GM23338 (cell line): ENCODE data around the gene COMMD10. TPM values are rescaled to one million over a fixed set of nuclear protein-coding genes. Genes with fewer than 3 reads are reported as not detected.

Source experiments
- ATAC-seq: fragments of 200-7000 bp; cut with Tn5 transposase; 3 replicates; pipeline ENCODE4 v1.9.1; 2020
- DNase-seq: peaks from one replicate; pipeline ENCODE4 v3.0.0-alpha.2; 2015; ENCODE audit warnings: low spot score
- H2AFZ ChIP-seq: fragments of 200-600 bp; sonication (generic); 2 replicates; pipeline ENCODE4 v1.8.0; 2016; ENCODE audit warnings: antibody characterized with exemption, mild to moderate bottlenecking, moderate library complexity
- H3F3A ChIP-seq: fragments of 200-600 bp; sonication (generic); replicated peaks from 2 replicates; pipeline ENCODE4 v1.8.0; 2017; ENCODE audit warnings: antibody characterized with exemption, mixed run types, low read depth
- H3K27ac ChIP-seq: fragments of 200-600 bp; sonication (generic); 2 replicates; pipeline ENCODE4 v1.6.1; 2016; ENCODE audit warnings: low read depth
- H3K27me3 ChIP-seq: fragments of 200-600 bp; sonication (generic); 2 replicates; pipeline ENCODE4 v1.8.0; 2016; ENCODE audit warnings: mild to moderate bottlenecking, mixed run types, moderate library complexity; ENCODE audit not compliant: insufficient read depth
- H3K36me3 ChIP-seq: fragments of 200-600 bp; sonication (generic); 2 replicates; pipeline ENCODE4 v1.8.0; 2016; ENCODE audit warnings: mild to moderate bottlenecking; ENCODE audit not compliant: insufficient read depth
- H3K4me1 ChIP-seq: fragments of 200-600 bp; sonication (generic); 2 replicates; pipeline ENCODE4 v1.8.0; 2016; ENCODE audit warnings: mild to moderate bottlenecking, moderate library complexity; ENCODE audit not compliant: insufficient read depth
- H3K4me2 ChIP-seq: fragments of 200-600 bp; sonication (generic); 2 replicates; pipeline ENCODE4 v1.7.1; 2017; ENCODE audit warnings: mixed run types
- H3K4me3 ChIP-seq: fragments of 200-600 bp; sonication (generic); 2 replicates; pipeline ENCODE4 v1.6.1; 2016; ENCODE audit warnings: mixed run types
- H3K79me2 ChIP-seq: fragments of 200-600 bp; sonication (generic); replicated peaks from 2 replicates; pipeline ENCODE4 v1.8.0; 2017; ENCODE audit warnings: mild to moderate bottlenecking; ENCODE audit not compliant: insufficient read depth
- H3K9me2 ChIP-seq: fragments of 200-600 bp; sonication (generic); 2 replicates; pipeline ENCODE4 v1.8.0; 2017; ENCODE audit not compliant: insufficient read depth
- H4K20me1 ChIP-seq: fragments of 200-600 bp; sonication (generic); replicated peaks from 2 replicates; pipeline ENCODE4 v1.8.0; 2017; ENCODE audit warnings: mild to moderate bottlenecking; ENCODE audit not compliant: insufficient read depth
- H3K27ac Mint-ChIP-seq: 2 replicates; pipeline ENCODE4 v1.8.0; 2020; ENCODE audit warnings: inconsistent platforms, mild to moderate bottlenecking, moderate library complexity, mixed read lengths
- H3K27me3 Mint-ChIP-seq: 3 replicates; pipeline ENCODE4 v1.8.0; 2022; ENCODE audit warnings: low read depth, mild to moderate bottlenecking, moderate library complexity, mixed read lengths, inconsistent platforms; ENCODE audit not compliant: insufficient read depth, poor library complexity
- H3K36me3 Mint-ChIP-seq: 3 replicates; pipeline ENCODE4 v1.8.0; 2021; ENCODE audit warnings: low read depth, mild to moderate bottlenecking, inconsistent platforms, moderate library complexity, mixed read lengths
- H3K4me1 Mint-ChIP-seq: 3 replicates; pipeline ENCODE4 v1.8.0; 2020; ENCODE audit warnings: mild to moderate bottlenecking, inconsistent platforms, mixed read lengths
- H3K4me3 Mint-ChIP-seq: 3 replicates; pipeline ENCODE4 v1.8.0; 2021; ENCODE audit warnings: moderate library complexity, mild to moderate bottlenecking, inconsistent platforms, mixed read lengths
- H3K9me3 Mint-ChIP-seq: 3 replicates; pipeline ENCODE4 v1.8.0; 2020; ENCODE audit warnings: moderate library complexity, mild to moderate bottlenecking, inconsistent platforms, mixed read lengths
- CREB1 ChIP-seq: fragments of 250-450 bp; sonication (Bioruptor Pico); IDR thresholded peaks from 2 replicates; pipeline ENCODE4 v1.5.0; 2020; ENCODE audit warnings: low read depth, mild to moderate bottlenecking, moderate library complexity
- CTCF ChIP-seq, 2 experiments: fragments of 200-600 bp in 1 of 2; sonication (generic) in 1 of 2; conservative IDR thresholded peaks; 2 replicates each; pipeline versions ENCODE4 v1.5.1 to v1.6.1; 2016 to 2017; ENCODE audit warnings: antibody characterized with exemption in 2 of 2, low read depth in 2 of 2, mild to moderate bottlenecking in 2 of 2, moderate library complexity in 1 of 2
- ETS1 ChIP-seq: IDR thresholded peaks from 2 replicates; pipeline ENCODE4 v1.6.1; 2016; ENCODE audit warnings: antibody characterized with exemption
- EZH2 ChIP-seq: fragments of 200-600 bp; sonication (generic); IDR thresholded peaks from one replicate; pipeline ENCODE4 v1.8.0; 2017; ENCODE audit warnings: antibody characterized with exemption, mild to moderate bottlenecking, low read depth; ENCODE audit not compliant: unreplicated experiment
- EZH2phosphoT487 ChIP-seq: fragments of 200-600 bp; sonication (generic); IDR thresholded peaks from one replicate; pipeline ENCODE4 v1.8.1; 2018; ENCODE audit warnings: antibody characterized with exemption; ENCODE audit not compliant: unreplicated experiment
- JUNB ChIP-seq: IDR thresholded peaks from one replicate; pipeline ENCODE4 v1.6.1; 2016; ENCODE audit warnings: antibody characterized with exemption; ENCODE audit not compliant: unreplicated experiment
- NANOG ChIP-seq: IDR thresholded peaks from 2 replicates; pipeline ENCODE4 v1.6.1; 2016; ENCODE audit warnings: antibody characterized with exemption, borderline replicate concordance
- POLR2AphosphoS5 ChIP-seq: IDR thresholded peaks from 2 replicates; pipeline ENCODE4 v1.6.1; 2016; ENCODE audit warnings: antibody characterized with exemption, low read depth
- STAT1 ChIP-seq: IDR thresholded peaks from one replicate; pipeline ENCODE4 v1.6.1; 2016; ENCODE audit warnings: antibody characterized with exemption; ENCODE audit not compliant: unreplicated experiment
- ZNF331 ChIP-seq: fragments of 250-450 bp; sonication (Bioruptor Pico); IDR thresholded peaks from 2 replicates; pipeline ENCODE4 v1.5.0; 2020; ENCODE audit warnings: low read depth, mild to moderate bottlenecking, moderate library complexity
- polyA plus RNA-seq: library from polyadenylated mRNA; unstranded; fragments of >200 nt; fragmentation: Nextera tagmentation; extraction: Ambion mirVana; gene quantifications from 2 replicates; pipeline ENCODE4 v1.2.1, GENCODE V29; 2016
- total RNA-seq: library from RNA; depleted of rRNA; stranded (reverse); fragments of >200 nt; shearing (Covaris generic); gene quantifications from 2 replicates; pipeline ENCODE4 v1.2.3, GENCODE V29; 2014
- TF ChIP-seq, protein P1 (sequence below): IDR thresholded peaks from one replicate; pipeline ENCODE4 v1.6.1; 2018; ENCODE audit warnings: antibody characterized with exemption; ENCODE audit not compliant: unreplicated experiment

Gene COMMD10
- total and polyA plus RNA-seq, 2 experiments from 2014 or later: 58.5 to 84.0 TPM

GRCh38 chr5:116297296-116297814 is 212.5 kb downstream of the COMMD10 start:
- peak; percentile 89 for ATAC-seq
- Histone ChIP-seq H3K4me2 (no peak overlapping the region), H3K79me2 (no peaks in the 10 kb centered on the region), H3K27me3 (no peaks in the 10 kb centered on the region), H3K9me2 (no peaks in the 10 kb centered on the region), H3K27ac (no peak overlapping the region), H3F3A (no peaks in the 10 kb centered on the region), H3K36me3 (no peaks in the 10 kb centered on the region), H3K4me3 (no peak overlapping the region), H2AFZ (no peak overlapping the region), H4K20me1 (no peaks in the 10 kb centered on the region), H3K4me1 (no peaks in the 10 kb centered on the region)
- Mint-ChIP-seq H3K4me1 (peaks cover 6% of the 10 kb centered on the region; the same call in 2 of the 3 replicates), H3K9me3 (no peaks in the 10 kb centered on the region), H3K36me3 (peaks cover 10% of the 10 kb centered on the region; the same call in 2 of the 3 replicates), H3K4me3 (no peak overlapping the region), H3K27me3 (no peaks in the 10 kb centered on the region), H3K27ac (no peak overlapping the region)
- TF ChIP-seq CTCF (conservative IDR thresholded peaks at IDR 0.05; ENCODE audit: low read depth in 2 of 2): peak; percentile 57 to 65
- no peak for TF ChIP-seq ZNF331 (CRISPR knock-in tag)
- DNase-seq: peak; percentile 57

DNA sequence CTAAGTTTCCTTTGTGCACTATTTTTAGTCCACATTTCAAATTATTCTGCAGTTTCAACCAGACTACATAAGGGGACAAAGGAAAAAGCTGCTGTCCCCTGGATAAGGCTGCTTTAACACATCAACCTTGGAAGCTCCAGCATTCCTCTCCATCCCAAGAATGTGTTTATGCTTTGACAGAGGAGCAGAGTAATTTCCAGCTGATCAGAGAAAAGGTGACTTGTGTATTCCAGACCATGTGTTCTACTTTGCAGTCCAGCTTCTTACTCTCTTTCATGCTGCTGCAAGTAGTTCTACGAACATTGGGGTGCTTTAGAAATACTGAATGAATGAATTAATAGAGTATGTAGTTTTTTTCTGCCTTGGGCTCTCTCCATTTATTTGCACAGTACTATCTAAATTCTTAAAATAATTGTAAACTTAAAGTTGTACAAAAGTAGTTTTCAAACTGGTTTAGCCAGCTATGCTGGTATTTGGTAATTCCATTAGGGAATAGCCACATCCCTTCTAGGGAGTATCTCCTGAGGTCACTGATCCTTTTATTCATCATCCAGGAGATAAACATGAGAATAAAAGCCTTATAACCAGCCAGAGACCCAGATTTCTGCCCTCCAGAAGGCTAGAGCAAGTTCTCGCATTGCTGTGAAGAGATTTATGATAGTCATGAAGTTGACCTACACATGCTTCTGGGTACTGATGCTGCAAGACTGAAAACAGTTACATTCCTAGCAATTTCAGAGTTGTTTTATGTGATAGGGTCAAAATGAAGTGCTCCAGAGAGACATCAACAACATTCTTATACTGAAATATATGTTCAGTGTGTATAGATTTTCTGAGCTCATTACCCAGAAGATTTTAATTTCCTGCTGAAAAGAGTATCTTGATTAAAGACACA is 215.2 kb downstream of the COMMD10 start:
- H3K4me3 Mint-ChIP-seq: no peak overlapping the region
- no peak overlapping the region for H3K27ac ChIP-seq
- no peaks in the 10 kb centered on the region for H3K36me3 ChIP-seq
- TF ChIP-seq EZH2phosphoT487 (no peak), ZNF331 (CRISPR knock-in tag) (no peak), CTCF (conservative IDR thresholded peaks at IDR 0.05; ENCODE audit: low read depth in 2 of 2) (no peak), ETS1 (no peak), JUNB (no peak), POLR2AphosphoS5 (no peak), STAT1 (no peak), EZH2 (no peak), CREB1 (CRISPR knock-in tag) (no peak), NANOG (no peak)
- TF ChIP-seq, protein P1, sequence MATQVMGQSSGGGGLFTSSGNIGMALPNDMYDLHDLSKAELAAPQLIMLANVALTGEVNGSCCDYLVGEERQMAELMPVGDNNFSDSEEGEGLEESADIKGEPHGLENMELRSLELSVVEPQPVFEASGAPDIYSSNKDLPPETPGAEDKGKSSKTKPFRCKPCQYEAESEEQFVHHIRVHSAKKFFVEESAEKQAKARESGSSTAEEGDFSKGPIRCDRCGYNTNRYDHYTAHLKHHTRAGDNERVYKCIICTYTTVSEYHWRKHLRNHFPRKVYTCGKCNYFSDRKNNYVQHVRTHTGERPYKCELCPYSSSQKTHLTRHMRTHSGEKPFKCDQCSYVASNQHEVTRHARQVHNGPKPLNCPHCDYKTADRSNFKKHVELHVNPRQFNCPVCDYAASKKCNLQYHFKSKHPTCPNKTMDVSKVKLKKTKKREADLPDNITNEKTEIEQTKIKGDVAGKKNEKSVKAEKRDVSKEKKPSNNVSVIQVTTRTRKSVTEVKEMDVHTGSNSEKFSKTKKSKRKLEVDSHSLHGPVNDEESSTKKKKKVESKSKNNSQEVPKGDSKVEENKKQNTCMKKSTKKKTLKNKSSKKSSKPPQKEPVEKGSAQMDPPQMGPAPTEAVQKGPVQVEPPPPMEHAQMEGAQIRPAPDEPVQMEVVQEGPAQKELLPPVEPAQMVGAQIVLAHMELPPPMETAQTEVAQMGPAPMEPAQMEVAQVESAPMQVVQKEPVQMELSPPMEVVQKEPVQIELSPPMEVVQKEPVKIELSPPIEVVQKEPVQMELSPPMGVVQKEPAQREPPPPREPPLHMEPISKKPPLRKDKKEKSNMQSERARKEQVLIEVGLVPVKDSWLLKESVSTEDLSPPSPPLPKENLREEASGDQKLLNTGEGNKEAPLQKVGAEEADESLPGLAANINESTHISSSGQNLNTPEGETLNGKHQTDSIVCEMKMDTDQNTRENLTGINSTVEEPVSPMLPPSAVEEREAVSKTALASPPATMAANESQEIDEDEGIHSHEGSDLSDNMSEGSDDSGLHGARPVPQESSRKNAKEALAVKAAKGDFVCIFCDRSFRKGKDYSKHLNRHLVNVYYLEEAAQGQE: no peak
- no peak overlapping the region for H2AFZ ChIP-seq
- no peak overlapping the region for H3K4me2 ChIP-seq
- no peak overlapping the region for H3K4me3 ChIP-seq
- no peaks in the 10 kb centered on the region for H3K27me3 ChIP-seq
- no peak for ATAC-seq
- no peaks in the 10 kb centered on the region for H3F3A ChIP-seq
- no peaks in the 10 kb centered on the region for H3K9me2 ChIP-seq
- H3K27ac Mint-ChIP-seq: no peak overlapping the region
- no peak for DNase-seq
- no peaks in the 10 kb centered on the region for H3K79me2 ChIP-seq
- peaks cover 13% of the 10 kb centered on the region for H3K4me1 Mint-ChIP-seq
- no peaks in the 10 kb centered on the region for H3K27me3 Mint-ChIP-seq
- no peaks in the 10 kb centered on the region; the same call in 1 of the 2 replicates for H3K4me1 ChIP-seq
- H3K9me3 Mint-ChIP-seq: no peaks in the 10 kb centered on the region
- H4K20me1 ChIP-seq: no peaks in the 10 kb centered on the region
- H3K36me3 Mint-ChIP-seq: peaks cover 17% of the 10 kb centered on the region
